ENCODE results near the gene ABCA1.

GRCh38 chr9:104851546-104851920 lies 76.4 kb downstream of the ABCA1 start:
- TF ChIP-seq, protein P1, sequence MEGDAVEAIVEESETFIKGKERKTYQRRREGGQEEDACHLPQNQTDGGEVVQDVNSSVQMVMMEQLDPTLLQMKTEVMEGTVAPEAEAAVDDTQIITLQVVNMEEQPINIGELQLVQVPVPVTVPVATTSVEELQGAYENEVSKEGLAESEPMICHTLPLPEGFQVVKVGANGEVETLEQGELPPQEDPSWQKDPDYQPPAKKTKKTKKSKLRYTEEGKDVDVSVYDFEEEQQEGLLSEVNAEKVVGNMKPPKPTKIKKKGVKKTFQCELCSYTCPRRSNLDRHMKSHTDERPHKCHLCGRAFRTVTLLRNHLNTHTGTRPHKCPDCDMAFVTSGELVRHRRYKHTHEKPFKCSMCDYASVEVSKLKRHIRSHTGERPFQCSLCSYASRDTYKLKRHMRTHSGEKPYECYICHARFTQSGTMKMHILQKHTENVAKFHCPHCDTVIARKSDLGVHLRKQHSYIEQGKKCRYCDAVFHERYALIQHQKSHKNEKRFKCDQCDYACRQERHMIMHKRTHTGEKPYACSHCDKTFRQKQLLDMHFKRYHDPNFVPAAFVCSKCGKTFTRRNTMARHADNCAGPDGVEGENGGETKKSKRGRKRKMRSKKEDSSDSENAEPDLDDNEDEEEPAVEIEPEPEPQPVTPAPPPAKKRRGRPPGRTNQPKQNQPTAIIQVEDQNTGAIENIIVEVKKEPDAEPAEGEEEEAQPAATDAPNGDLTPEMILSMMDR (IDR thresholded peaks at IDR 0.05 in 4 of 5, conservative IDR thresholded peaks at IDR 0.05 in 1 of 5) = no peak
- no peak for TF ChIP-seq POLR2A (IDR thresholded peaks at IDR 0.05)
